HS-27A (cell line): ENCODE results near the gene FUBP3.

Source experiments
- DNase-seq: peaks from one replicate; pipeline ENCODE4 v3.0.0-alpha.2; 2012; ENCODE audit warnings: low read depth, missing footprints

Gene FUBP3

DNA sequence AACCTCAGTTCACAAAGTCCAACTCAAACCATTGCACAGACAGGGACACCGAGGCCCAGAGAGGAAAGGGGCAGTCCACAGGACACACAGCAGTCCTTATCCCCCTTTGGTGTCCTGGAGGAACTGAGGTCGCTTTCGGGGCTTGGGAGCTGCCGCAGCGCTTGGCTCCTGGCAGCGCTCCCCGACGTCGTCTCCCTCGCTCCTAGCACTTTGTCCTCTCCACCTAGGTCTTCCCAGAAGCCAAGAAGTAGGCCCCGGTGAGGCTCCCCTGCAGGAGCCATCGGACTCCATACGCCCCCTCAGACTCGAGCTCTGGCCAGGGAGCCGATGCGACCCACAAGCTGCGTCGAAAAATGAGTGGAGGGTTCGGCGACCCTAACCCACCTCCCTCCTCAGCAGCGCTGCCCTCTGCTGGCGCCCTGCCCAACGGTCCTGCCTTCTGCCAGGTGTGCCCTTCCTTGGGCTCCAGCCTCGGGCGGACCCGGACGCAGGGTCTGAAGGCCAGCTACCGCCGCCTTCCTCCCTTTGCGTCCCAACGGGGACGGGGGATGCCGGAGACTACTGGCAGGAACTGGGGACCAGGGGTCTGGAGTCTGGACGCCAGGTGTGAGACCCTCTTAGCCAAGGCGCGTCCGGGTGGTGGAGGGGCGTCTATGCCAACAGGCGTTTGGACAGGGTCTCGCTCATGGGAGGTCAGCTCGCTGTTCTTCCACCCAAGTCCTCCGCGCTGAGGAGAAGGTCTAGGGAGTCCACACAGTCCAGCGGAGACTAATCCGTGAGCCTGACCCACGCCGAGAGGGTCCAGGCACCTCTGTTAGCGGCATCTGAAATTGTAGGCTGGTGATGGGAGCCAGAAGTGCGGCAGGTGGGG lies 83.0 kb downstream of the FUBP3 start:
- no peak for DNase-seq

- no peak for DNase-seq
These were observed 83.5 kb downstream of the FUBP3 start for GRCh38 chr9:130662970-130663257.

GRCh38 chr9:130663258-130663976 lies 84.0 kb downstream of the FUBP3 start:
- DNase-seq: no peak

GRCh38 chr9:130663977-130664250 lies 84.5 kb downstream of the FUBP3 start:
- DNase-seq: no peak

DNA sequence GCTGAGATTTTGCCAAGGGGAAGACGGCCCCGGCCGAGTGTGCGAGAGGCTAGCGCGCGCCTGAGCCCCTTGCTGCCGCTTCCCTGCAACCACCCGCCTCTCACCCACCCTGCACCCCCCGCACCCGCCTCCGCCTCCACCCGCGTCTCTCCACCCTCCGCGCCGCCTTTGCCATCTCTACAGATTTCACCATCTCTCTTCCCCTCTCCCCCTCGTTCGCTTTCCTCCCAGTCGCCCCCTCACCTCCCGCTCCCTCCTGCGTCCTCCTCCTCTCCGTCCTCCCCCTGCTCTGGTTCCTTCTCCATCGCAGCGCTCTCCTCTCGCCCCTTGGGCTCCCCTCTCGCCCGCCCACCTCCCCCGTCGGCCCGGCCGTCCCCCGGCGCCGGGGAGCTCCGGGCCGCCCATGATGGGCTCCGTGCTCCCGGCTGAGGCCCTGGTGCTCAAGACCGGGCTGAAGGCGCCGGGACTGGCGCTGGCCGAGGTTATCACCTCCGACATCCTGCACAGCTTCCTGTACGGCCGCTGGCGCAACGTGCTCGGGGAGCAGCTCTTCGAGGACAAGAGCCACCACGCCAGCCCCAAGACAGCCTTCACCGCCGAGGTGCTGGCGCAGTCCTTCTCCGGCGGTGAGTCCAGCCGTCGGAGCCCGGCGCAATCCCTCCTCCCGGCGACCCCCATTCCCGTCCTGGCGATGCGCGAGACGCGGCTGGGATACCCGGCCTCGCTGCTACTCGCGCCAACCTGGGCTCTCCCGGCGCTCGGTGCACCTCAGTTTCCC lies 85.1 kb downstream of the FUBP3 start, which contains the start of gene PRDM12:
TSS of gene PRDM12 (plus strand) at position 344 of the 778 bp plus-strand sequence. CDS start at position 404, 60 bp downstream.
- DNase-seq: no peak

DNA sequence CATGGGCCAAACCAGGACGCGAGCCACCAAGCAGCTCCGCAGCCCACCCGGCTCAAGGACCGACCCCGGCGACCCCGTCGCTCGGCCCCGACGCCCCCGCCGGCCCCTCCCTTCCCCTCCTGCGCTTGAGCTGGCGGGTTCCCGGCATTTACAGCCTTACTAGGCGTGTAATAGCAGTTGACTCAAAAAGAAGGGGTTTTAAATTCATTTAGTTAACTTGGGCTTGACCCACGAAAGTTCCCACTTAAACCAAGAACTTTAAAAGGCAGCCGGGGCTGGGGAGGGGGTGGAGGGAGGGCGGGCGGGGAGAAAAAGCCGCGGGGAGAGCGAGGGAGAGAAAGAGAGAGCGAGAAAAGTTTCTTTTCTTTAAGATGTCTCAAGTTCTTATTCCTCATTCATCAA lies 85.7 kb downstream of the FUBP3 start:
- no peak for DNase-seq

DNA sequence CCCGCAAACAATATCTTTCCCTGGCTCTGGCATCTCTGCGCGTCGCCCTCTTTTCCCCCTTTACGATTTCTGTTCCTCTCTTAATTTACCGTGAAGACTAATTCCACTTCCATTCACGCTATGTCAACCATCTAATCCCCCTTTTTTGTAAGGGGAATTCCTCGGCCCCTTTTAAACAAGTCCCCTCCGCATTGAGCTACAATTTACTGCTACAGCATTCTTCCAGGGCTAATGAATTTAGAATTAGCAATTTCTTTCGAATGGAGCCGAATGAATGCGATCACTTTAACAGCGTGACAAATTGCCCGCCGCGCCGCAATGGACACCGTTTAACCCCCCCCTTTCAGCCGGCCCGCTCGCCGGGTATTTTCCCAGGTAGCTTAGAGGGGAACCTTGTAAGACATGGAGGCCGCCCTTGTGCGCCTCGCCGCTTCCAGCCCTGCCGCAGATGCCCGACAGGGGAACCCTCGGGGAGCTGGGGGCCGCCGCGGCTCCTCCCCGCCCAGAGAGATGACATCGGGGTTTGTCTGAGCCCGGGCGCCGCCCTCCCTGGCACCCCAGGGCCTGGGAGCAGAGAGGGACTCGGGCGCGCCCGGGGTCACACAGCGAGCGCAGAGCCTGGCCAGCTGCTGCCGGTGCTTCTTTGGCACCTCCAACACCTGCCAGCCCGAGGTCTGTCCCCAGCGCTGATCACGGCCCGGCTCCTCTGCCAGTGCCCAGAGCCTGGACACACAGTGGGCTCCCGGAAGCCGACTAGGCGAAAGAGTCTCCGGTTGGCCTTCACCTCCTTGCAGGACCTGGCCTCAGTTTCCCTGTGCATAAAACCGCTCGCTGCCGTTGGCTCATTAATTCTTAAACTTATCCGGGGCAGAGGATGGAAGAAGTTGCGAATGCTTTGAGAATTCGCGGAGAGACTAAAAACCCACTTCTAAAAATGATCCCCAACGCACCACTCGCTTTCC lies 86.3 kb downstream of the FUBP3 start:
- DNase-seq: no peak

DNA sequence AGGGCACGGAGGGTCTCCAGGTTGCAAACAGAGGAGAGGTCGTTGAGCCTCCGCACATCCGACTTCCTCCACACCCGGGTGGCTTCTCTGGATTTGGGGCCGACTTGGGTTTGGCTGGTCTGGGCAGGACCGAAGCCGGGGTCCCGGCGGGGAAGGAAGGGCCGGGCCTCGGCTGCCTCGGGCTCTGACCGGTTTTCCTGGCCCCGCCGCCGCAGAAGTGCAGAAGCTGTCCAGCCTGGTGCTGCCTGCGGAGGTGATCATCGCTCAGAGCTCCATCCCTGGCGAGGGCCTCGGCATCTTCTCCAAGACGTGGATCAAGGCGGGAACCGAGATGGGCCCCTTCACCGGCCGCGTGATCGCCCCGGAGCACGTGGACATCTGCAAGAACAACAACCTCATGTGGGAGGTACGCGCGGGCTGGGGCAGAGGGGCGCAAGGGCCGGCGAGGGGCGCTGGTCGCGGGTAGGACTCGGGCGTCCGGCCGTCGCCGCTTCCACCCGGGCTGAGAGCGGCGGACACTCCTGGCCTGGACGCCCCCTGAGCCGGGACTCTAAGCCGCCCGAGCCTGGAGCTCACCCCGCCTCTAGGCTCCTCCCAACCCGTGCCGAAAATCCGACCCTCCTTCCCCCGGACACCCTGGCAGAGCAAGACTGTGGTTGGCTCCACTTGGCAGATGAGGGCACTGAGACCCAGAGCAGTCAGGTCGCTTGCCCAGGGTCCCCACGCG lies 87.2 kb downstream of the FUBP3 start:
- DNase-seq: no peak

DNA sequence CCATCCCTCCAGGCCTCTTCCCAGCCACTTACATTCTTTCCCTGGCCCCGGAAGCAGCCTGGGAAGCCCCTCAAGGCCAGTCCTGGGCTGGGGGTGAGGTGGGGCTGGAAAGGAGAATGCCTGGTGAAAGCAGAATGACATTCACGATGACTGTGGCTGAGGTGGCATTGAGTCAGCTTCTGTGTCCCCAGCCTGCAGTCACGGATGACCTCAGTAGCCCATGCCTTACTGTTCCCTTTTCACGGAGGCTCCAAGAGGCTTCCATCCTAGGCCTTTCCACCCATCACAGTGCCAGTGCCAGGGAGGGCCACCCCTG lies 87.7 kb downstream of the FUBP3 start:
- no peak for DNase-seq

GRCh38 chr9:130668196-130668595 lies 88.8 kb downstream of the FUBP3 start:
- DNase-seq: no peak

- no peak for DNase-seq
These were observed 89.3 kb downstream of the FUBP3 start for GRCh38 chr9:130668659-130669058.

- DNase-seq: no peak
These were observed 90.6 kb downstream of the FUBP3 start for GRCh38 chr9:130669965-130670364.

DNA sequence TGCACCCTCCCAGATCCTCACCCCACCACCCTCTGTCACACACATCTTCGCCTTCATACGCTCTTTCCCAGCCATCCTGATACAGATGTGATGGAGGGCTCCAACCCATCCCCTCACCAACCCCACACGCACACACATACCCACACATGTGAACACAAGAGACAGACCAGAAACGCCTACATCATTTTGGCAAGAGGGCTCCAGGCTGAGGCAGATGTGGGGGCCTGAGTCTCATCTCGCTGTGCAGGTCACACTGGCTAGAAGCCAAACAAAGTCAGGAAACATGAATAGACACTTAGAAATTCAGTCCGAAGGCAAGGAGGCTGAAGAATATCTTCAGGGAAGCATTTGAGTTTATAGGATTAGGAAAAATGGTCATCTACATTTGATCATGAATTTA lies 91.3 kb downstream of the FUBP3 start:
- DNase-seq: no peak

DNA sequence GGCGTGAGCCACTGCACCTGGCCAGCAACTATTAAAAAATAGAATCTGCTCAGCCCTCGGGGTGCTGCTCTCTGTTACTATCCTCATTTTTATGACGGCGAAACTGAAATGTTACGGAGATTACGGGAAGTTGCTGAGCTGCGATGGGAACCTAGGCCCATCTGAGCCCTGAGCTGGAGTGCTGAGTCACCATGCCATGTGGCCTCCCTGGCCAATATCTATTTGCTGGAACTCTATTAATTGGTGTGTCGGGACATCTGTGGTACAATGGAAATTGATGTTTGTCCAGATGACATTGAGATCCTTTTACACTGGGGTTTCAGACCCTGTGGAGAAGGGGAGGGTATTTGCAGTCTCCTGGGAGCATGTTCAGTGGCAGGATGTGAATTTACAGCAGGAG lies 93.1 kb downstream of the FUBP3 start:
- DNase-seq: no peak

GRCh38 chr9:130672933-130673615 lies 93.7 kb downstream of the FUBP3 start:
- no peak for DNase-seq

DNA sequence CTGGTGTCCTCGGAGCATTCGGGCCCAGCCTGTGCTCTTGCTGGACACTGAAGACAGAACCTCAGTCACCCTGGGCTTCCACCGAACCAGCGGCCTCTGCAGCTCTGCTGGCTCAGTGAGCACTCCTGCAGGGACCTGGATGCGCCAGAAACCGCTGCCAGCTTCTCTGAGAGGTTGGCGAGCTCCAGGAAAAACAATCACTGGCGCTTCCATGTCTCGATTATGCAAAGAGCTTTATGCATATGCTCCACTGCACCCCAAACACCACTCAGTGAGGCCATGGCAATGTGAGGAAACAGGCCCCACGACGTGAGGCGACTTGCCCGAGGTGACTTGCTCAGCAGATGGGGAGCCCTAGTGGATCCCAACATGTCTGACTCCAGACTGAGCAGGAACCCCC lies 96.0 kb downstream of the FUBP3 start:
- DNase-seq: no peak

GRCh38 chr9:130677252-130677651 lies 97.9 kb downstream of the FUBP3 start:
- DNase-seq: no peak

DNA sequence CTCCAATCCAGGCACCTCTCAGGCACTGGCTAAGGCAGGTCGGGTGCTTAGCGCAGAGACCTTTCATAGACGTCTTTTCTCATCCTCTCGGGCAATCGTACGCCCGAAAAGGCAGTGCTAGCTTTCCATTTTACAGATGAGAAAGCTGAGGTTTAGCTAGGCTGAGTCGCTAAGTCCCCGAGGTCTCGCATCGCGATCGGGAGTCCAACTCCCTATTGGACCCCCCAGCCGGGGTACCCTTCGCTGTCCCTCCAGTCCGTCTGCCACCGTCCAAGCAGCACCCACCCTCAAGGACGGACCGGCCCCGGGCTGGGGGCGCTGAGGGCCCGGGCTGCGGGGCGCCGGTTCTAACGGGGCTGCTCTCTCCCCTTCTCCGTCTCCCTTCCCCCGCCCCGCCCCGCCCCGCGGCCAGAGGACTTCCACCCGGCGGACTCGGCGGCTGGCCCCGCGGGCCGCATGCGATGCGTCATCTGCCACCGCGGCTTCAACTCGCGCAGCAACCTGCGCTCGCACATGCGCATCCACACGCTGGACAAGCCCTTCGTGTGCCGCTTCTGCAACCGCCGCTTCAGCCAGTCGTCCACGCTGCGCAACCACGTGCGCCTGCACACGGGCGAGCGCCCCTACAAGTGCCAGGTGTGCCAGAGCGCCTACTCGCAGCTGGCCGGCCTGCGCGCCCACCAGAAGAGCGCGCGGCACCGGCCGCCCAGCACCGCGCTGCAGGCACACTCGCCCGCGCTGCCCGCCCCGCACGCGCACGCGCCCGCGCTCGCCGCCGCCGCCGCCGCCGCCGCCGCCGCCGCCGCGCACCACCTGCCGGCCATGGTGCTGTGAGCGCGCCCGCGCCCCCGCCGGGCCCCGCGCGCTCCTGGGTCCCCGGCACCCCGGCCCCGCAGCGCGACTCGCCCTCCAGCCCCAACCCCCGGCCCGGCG lies 101.7 kb downstream of the FUBP3 start:
- DNase-seq: peak; percentile 85

- DNase-seq: no peak
These were observed 102.5 kb downstream of the FUBP3 start for GRCh38 chr9:130681769-130682420.
